HG03565 (cell line): ENCODE measurements around the gene CCDC87.
"Not testable (repeated sequence)": the region's sequence is repeated elsewhere in the genome, so short reads cannot be mapped to it uniquely, and the experiment has no call there.

Experiments
- ATAC-seq: cut with Tn5 transposase; IDR thresholded peaks from one replicate; pipeline ENCODE4 v1.9.1; 2021; ENCODE audit warnings: mild to moderate bottlenecking, moderate library complexity; ENCODE audit not compliant: unreplicated experiment

CCDC87 gene

DNA sequence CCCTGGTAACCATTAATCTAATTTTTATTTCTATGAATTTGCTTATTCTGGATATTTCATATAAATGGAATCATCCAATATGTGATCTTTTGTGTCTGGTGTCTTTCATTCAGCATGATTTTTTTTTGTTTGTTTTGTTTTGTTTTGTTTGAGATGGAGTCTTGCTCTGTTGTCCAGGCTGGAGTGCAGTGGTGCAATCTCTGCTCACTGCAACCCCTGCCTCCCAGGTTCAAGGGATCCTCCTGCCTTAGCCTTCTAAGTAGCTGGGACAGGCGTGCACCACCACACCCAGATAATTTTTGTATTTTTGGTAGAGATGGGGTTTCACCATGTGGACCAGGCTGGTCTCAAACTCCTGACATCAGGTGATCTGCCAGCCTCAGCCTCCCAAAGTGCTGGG is 7.4 kb downstream of the CCDC87 start:
- ATAC-seq: not testable (repeated sequence)

DNA sequence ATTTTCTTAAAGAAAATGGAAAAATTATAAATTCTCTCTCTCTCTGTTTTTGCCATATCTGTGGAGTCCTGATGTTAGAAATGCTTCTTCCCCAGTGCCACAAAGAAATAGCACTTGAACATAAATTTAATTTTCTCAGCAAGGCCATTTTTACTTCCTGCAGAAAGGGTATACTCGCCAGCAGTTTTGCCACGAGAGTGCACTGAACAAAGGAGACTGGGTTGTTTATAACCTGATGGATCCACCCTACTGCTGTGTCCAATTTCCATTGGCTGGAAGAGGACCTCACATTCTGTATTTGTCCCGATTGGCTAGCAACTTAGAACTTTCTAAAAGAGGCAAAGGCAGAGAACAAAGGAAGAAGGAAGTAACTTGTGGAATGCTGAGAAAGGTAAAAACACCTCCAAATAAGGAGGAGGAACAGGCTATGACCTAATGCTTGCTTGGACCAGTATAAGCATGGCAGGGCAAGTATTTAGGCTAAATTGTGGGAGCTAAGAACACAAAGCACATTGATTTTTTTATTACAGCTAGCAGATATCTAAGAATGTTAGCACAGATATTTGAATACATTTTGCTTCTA is 10.2 kb downstream of the CCDC87 start:
- ATAC-seq: not testable (repeated sequence)

DNA sequence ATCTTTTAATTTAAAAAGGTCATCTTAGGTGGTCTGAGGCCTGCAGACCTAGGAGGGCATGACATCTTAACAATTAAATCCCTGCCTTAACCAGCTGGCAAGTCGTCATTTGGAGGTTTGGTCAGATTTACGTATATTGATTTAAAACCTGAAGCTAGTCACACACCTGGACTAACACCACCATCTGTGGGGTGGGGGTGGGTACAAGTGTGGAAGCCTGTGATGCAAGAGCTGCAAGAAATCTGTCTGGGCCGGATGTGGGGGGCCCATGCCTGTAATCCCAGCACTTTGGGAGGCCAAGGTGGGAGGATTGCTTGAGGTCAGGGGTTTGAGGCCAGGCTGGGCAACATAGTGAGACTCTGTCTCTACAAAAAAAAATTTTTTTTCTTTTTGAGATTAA is 11.6 kb downstream of the CCDC87 start:
- no peak for ATAC-seq

DNA sequence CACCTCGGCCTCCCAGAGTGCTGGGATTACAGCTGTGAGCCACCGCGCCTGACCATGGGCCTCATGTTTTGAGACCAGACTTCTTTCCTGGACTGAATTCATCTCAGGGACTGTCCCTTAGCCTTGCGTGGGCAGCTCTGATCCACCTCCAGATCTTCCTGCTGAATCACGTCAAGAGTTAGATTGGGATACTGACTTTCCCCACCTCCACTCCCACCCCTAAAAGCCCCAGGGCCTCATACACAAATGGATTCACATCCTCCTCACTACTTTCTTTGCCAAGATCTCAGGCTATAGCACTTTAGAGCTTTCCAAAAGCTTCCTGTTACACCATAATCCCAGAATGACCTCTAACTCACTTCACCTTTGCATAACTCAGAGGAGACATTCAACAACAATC is 12.1 kb downstream of the CCDC87 start:
- ATAC-seq: no peak

DNA sequence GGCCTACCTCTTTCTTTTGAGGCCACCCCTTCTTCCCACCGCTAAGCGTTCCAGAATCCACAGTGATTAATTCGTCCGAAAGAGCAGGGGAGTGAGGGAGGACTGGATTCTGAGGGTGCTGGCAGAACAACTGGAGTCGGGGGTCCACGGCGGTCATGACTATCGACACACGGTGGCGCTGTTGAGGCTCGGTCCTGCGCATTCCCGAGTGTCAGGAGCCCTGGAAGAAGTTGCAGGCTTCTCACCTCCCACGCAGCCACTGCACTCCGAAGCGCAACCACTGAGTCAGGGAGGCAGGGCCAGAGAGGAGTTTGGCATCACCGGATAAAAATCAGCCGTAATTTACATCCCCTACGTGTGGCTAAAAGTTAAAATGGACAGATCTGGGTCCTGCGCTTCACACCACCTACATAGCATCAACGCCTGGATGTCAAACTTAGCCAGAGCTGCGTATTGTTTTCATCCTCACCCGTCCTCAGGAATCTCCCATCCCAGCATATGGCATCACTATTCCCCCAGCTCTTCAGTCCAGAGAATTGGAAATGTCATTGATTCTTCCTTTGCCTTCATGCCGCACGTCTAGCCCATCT is 13.8 kb downstream of the CCDC87 start:
- no peak for ATAC-seq

DNA sequence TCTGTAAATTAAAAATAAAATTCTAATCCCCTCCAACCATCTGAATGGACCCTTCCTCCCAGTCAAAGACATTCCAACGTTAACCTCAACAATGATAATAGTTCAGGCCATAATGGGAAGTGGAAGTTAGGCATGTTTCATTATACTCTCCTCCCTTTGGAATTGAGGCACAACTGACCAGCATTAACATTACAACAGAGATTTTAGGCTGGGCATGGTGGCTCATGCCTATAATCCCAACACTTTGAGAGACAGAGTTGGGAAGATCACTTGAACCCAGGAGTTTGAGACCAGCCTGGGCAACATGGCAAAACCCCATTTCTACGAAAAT is 22.0 kb downstream of the CCDC87 start:
- ATAC-seq: no peak

DNA sequence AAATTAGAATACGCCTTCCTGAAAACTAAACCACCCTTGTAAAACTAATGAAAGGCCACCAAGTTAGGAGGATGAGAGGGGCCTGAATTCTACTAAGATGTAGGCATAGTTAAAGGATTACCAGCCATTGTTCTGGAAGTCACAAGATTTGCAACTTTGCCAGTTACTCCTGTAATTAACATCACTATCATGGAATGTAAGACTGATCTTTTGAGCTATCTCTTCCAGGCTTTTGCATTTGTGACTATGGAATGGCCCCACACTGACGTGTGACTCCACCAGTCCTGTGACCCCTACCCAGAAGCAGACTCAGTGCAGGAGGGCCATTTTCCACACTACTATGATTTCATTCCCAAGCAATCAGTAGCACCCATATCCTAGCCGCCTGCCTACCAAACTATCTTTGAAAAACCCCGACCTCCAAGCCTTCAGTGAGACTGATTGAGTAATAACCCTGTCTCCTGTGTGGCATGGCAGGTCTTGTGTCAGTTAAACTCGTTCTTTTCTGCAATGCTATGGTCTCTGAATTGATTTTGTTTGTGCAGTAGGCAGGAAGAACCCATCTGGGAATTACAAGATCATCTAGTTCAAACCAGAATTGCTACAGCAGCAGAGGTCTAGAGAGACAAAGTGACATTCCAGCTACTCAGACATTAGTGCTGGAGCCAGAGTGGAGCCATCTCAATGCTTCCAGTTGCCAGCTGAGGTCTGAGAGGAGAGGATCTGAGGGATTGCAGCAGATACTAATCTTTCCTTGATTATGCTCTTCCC is 22.6 kb downstream of the CCDC87 start:
- ATAC-seq: no peak

DNA sequence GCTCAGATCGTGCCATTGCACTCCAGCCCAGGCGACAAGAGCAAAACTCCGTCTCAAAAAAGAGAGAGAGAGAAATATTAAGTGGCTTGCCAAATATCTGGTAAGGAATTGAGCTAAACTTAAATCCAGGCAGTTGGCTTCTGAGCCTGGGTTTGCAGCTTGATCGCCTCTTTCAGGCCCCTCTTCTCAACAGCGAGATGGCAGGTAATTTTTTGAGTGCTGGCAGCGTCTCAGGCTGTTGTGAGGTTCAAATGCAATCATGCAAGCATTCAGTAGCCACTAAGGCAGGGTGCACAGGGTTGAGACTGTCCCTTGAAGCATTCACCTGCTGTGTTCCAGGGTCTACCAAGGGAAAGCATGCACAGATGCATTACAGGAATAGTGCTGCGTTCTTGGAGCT is 23.8 kb downstream of the CCDC87 start:
- no peak for ATAC-seq

DNA sequence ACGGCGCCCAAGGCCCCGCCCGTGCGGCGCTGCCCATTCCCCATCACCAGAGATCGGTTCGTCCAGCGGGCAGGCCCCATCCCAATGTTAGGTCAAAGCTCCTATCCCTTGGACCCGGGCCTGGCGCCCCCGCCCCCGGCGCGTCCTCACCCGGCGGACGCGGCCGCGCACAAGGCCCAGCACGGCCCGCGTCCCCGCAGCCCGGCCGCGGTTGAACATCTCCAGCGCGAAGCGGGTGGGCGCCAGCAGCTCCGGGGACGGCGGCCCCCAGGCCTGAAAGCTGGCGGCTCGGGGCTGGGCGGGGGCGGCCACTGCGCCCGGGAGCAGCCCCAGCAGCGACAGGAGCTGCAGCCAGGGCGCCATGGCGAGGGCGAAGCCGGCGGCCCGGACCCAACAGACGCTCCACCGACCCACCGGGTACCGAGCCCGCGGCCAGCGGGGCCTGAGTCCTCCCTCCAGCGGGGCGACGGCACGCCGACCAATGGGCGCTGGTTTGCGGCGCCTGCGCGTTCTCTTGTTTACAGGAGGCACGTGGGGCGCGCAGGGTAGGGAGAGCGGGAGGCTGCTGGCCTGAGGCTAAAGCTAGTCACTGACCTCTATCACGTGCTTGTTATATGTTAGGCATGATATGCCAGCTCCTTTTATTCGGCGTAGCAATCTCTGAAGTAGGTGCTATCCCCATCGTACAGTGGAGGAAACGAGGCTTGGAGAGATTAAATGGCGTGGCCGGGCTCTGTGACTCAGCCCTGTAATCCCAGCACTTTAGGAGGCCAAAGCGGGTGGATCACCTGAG is 24.5 kb downstream of the CCDC87 start, which contains the start of gene CTSF:
TSS of gene CTSF (minus strand) at position 483 of the 793 bp plus-strand sequence. CDS start at position 363, 120 bp downstream.
- no peak for ATAC-seq

DNA sequence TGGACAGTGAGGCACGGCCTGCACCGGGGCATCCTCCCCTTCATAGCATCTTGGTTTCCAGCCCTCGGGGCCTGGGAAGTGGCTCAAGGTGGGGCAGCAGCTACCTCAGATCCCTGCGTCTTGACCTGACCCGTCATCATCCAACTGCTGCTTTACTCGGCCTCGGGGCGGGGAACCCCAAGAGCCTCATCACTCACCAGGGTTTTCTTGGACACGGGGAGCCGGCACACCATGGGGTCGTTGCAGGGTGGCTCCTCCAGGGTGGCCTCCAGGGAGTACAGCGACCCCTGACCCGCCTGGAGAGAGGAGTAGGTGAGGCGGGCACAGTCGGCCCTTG is 25.1 kb downstream of the CCDC87 start:
- no peak for ATAC-seq

DNA sequence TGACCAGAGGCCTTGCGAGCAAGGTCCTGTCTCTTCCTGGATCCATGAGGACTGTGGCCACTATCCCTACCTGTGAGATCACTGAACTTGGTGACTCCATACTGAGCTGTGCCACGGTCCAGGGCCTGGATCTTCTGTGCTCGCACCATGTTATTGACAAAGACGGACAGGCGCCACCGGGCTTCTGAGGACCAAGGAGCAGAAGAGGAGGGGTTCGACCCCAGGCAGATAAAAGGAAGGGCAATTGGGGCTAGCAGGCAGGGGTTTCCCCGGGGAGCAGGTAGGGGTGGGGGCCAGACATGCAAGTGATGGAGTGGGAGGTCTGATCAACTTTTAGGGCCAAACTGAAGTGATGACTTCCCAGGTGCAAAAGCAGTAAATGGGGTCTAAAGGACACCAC is 26.6 kb downstream of the CCDC87 start:
- ATAC-seq: no peak

DNA sequence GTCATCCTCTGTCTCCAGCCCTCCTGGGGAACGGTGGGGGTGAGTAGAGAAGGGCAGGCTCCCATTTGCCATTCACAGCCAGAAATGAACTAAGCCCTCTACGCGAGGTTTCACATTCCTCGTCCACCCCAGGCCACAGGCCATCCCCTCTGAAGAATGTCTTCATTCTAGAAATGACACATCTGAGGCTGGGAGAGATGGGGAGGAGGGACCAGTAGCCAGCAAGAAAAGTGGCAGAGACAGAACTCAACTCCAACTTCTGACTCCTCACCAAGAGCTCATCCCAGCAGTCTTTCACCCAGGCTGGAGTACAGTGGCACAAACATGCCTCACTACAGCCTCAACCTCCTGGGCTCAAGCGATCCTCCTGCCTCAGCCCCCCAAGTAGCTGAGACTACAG is 27.9 kb downstream of the CCDC87 start:
- ATAC-seq: no peak

DNA sequence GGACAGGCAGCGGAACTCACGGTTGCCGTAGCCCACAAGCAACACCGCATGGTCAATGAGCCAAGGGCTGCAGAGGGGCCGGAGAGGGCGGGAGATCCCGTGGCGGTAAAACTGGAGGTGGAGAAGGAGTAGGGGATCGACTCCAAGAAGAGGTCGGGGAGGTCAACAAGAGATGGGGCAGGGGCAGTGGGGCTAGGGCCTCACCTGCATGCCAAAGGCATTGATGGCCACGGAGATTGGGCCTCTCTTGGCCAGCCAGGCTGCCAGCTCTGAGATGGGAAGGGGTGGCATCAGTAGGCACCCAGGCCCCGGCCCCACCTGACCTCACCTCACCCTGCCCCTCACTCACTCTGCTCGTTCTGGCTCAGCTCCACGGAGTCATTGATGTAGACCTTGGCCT is 28.3 kb downstream of the CCDC87 start:
- ATAC-seq: no peak

DNA sequence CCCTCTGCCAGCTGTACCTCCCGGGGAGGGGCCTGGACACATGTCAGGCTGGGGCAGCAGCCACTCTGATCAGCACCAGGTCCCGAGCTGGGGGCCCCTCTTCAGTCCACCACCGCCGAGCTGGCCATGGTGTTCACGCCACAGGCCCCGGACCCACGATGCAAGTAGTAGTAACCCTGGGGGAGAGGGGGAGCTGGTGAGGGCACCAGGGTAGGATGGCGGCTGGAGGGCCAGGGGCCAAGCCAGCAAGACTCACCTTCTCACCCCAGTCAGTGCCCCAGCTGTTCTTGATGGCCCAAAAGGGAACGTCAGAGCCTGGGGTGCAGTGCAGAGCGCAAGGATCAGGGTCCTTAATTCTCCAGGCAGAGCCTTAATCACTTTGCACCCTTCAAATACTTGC is 29.0 kb downstream of the CCDC87 start:
- no peak for ATAC-seq

DNA sequence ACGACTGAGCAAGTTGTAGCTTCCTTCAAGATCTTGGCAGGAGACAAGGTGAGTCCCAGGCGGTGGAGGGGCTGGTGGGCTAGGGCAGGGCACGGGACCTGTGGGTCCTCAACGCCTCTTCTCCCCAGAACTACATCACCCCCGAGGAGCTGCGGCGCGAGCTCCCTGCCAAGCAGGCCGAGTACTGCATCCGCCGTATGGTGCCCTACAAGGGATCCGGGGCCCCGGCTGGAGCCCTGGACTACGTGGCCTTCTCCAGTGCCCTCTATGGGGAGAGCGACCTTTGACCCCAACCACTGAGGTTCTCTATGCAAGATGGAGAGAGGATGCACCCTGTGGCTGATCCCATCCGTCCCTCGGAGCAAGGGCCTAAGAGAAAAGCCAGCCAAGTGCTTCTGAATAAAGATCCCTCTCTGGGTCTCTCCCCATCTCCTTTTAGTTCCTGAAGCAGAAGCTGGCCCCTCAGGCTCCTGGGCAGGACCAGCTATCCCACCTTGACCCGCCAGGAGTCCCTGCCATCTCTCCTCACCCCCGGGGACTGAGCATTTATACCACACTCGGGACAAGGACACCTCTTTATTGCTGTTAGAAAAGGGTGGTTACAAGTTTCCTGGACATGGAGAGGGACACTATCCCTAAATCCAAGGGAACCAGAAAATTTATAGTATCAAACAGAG is 29.8 kb downstream of the CCDC87 start:
- no peak for ATAC-seq

DNA sequence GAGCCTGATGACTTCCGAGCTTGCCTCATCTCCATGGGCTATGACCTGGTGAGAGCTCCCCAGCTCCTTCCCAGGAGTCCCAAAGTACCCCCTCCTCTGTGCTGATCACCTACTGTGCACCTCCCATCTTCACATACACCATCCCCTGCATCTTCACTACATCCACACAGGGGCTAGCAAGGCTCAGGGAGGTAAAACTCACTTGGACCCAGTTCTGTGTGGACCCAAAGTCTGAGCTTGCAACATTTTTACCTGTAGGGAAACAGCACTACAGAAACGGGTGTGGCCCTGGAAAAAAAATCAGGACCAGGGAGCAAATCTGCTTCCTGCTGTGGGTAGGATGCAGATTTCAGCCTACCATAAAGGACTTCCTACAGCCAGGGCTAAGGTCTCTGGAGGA is 30.6 kb downstream of the CCDC87 start:
- no peak for ATAC-seq

DNA sequence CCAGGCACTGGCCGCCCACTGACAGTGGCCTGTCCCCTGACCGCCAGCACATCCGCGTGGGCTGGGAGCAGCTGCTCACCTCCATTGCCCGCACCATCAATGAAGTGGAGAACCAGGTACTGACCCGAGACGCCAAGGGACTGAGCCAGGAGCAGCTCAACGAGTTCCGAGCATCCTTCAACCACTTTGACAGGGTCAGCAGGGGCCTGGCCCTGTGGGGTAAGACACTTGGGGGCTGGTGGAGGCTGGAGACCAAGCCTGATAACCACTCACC is 31.0 kb downstream of the CCDC87 start:
- no peak for ATAC-seq

DNA sequence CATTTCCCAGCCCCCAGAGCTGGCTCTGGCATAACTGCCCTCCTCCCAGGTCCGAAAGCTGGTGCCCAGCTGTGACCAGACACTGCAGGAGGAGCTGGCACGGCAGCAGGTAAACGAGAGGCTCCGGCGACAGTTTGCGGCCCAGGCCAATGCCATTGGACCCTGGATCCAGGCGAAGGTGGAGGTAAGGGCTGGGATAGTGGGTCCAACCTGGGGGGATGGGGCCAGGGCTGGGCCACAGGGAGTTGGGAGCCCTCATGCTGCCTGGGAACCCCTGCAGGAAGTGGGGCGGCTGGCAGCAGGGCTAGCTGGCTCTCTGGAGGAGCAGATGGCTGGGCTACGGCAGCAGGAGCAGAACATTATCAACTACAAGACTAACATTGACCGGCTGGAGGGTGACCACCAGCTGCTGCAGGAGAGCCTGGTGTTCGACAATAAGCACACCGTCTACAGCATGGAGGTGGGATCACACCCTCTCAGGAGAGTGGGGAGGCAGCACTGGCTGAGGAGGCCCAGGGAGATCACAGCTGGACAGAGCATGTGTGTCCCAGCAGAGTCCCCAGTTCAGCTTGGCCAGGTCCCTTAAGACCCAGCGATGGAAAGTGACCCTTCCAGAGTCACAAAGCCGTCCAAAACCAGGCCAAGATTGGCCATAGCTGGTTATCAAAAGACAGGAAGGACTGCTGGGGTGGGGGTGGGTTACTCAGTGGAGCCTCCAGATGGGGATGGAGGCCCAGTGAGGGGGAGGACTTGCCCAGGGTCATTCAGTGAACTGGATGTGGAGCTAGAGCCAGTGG is 31.5 kb downstream of the CCDC87 start:
- ATAC-seq: no peak

DNA sequence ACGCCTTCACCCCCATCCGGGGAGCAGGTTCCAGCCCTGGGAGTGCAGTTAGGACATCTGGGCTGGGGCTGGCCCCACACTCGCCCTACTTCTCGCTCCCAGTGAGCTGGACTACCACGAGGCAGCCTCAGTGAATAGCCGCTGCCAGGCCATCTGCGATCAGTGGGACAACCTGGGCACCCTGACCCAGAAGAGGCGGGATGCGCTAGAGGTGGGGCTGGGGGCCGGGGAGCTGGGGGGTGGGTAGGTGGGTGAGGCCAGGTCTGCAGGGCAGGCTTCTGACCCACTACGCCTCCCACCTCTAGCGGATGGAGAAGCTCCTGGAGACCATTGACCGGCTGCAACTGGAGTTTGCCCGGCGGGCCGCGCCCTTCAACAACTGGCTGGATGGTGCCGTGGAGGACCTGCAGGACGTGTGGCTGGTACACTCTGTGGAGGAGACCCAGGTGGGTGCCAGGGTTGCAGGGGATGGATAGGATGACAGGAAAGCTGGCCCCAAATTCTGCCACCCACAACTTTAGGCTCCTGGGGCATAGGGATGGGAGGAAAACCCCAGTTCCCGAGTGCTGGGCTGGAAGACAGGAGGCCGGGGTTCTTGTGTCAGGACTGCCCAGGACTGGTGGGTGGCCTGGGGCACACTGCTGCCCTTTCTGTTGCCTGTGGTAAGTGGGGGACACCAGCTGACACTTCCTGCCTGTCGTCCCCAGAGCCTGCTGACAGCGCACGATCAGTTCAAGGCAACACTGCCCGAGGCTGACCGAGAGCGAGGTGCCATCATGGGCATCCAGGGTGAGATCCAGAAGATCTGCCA is 32.8 kb downstream of the CCDC87 start:
- ATAC-seq: no peak
